PC-3 (cell line): ENCODE measurements around the gene CHIT1. TPM values are rescaled to one million over a fixed set of nuclear protein-coding genes. Genes with fewer than 3 reads are reported as not detected.

Experiments
- ATAC-seq: fragments of 200-7000 bp; cut with Tn5 transposase; 2 replicates; pipeline ENCODE4 v1.9.1; 2020; ENCODE audit warnings: mild to moderate bottlenecking, moderate library complexity
- BruUV-seq: library from RNA; stranded (reverse); fragments of 400-500 nt; replicated peaks from 2 replicates; lab custom pipeline; 2021; lab: Mats Ljungman, UMichigan
- CTCF ChIA-PET: fragments of 300-600 bp; sonication (Branson Sonifier 250); formaldehyde crosslinking; loops from one replicate; lab custom pipeline; 2022; ENCODE audit warnings: antibody characterized with exemption; lab: Charles Lee
- POLR2A ChIA-PET: fragments of 300-600 bp; sonication (Branson Sonifier 250); formaldehyde crosslinking; loops from one replicate; lab custom pipeline; 2022; ENCODE audit warnings: antibody characterized with exemption; ENCODE audit not compliant: unreplicated experiment; lab: Charles Lee
- DNase-seq: peaks from one replicate; pipeline ENCODE4 v3.0.0-alpha.2; 2015
- H2AFZ ChIP-seq: fragments of 300-600 bp; sonication (generic); 2 replicates; pipeline ENCODE4 v1.6.0; 2016; ENCODE audit warnings: antibody characterized with exemption, low read length
- H3F3A ChIP-seq: fragments of 300-600 bp; sonication (generic); one replicate; pipeline ENCODE4 v1.6.0; 2017; ENCODE audit warnings: antibody characterized with exemption, low read length, control low read depth, mild to moderate bottlenecking; ENCODE audit not compliant: unreplicated experiment
- H3K27ac ChIP-seq: fragments of 300-600 bp; sonication (generic); 2 replicates; pipeline ENCODE4 v1.5.1; 2016; ENCODE audit warnings: mild to moderate bottlenecking, low read length
- H3K27me3 ChIP-seq: fragments of 300-600 bp; sonication (generic); 2 replicates; pipeline ENCODE4 v1.6.1; 2016; ENCODE audit warnings: low read length, mixed read lengths
- H3K36me3 ChIP-seq: fragments of 300-600 bp; sonication (generic); 2 replicates; pipeline ENCODE4 v1.6.1; 2016; ENCODE audit warnings: low read depth, mixed run types, low read length, mixed read lengths
- H3K4me1 ChIP-seq: fragments of 300-600 bp; sonication (generic); 2 replicates; pipeline ENCODE4 v1.5.1; 2016; ENCODE audit warnings: low read length; ENCODE audit not compliant: insufficient read depth
- H3K4me2 ChIP-seq: fragments of 300-600 bp; sonication (generic); 2 replicates; pipeline ENCODE4 v1.6.0; 2016; ENCODE audit warnings: low read length
- H3K4me3 ChIP-seq: fragments of 300-600 bp; sonication (generic); 2 replicates; pipeline ENCODE4 v1.5.1; 2016; ENCODE audit warnings: mild to moderate bottlenecking, low read length, mixed read lengths
- H3K79me2 ChIP-seq: fragments of 300-600 bp; sonication (generic); 2 replicates; pipeline ENCODE4 v1.6.1; 2017; ENCODE audit warnings: low read length, mixed read lengths
- H3K9ac ChIP-seq: fragments of 300-600 bp; sonication (generic); 2 replicates; pipeline ENCODE4 v1.6.0; 2016; ENCODE audit warnings: mild to moderate bottlenecking, low read length
- H3K9me2 ChIP-seq: fragments of 300-600 bp; sonication (generic); replicated peaks from 2 replicates; pipeline ENCODE4 v1.6.1; 2016; ENCODE audit warnings: mixed run types, low read length, mixed read lengths
- H3K9me3 ChIP-seq: fragments of 300-600 bp; sonication (generic); 2 replicates; pipeline ENCODE4 v1.6.1; 2016; ENCODE audit warnings: low read length, mixed read lengths
- H4K20me1 ChIP-seq: fragments of 300-600 bp; sonication (generic); 2 replicates; pipeline ENCODE4 v1.6.1; 2016; ENCODE audit warnings: low read length, mixed read lengths
- EZH2 ChIP-seq: fragments of 300-600 bp; sonication (generic); IDR thresholded peaks from one replicate; pipeline ENCODE4 v1.6.1; 2017; ENCODE audit warnings: antibody characterized with exemption, mild to moderate bottlenecking, low read length; ENCODE audit not compliant: unreplicated experiment
- EZH2phosphoT487 ChIP-seq: fragments of 300-600 bp; sonication (generic); IDR thresholded peaks from 2 replicates; pipeline ENCODE4 v1.6.1; 2018; ENCODE audit warnings: mild to moderate bottlenecking, antibody characterized with exemption, low read length, borderline replicate concordance
- intact Hi-C: fragments of 100-400 bp; cut with micrococcal nuclease; formaldehyde crosslinking; loops from 2 replicates; pipeline ENCODE4 v1.9.0; 2023
- total RNA-seq: library from RNA; depleted of rRNA; stranded (reverse); fragments of >200 nt; gene quantifications from 2 replicates; pipeline ENCODE4 v1.2.3, GENCODE V29; 2014
- TF ChIP-seq, protein P1 (sequence below): fragments of 300-600 bp; sonication (generic); conservative IDR thresholded peaks from 2 replicates; pipeline ENCODE4 v1.5.1; 2017; ENCODE audit warnings: antibody characterized with exemption, low read depth, mild to moderate bottlenecking, low read length

Gene CHIT1
- total RNA-seq, 1 experiment from 2014 or later: not detected

DNA sequence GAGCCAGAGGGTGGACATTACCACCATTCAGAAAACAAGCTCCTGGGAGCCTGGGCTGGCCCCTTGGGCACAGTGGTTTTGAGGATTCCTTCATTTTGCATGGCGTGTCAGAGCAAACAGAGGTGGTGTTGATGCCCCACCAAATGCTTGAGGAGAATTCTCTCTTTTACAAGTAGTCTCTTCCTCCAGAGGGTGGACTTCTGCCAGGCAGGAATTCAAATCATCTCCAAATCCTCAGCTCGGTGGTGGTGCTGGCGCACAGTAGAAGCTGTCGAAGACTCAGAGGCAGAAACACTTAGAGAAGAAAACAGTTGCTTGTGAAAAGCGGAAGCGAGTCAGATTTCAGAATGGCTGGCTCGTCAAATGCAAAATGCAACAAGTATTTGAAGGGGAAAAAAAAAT lies 39.5 kb downstream of the CHIT1 start:
- intact Hi-C loops: no loop called here
- H3K4me2 ChIP-seq: no peak overlapping the region
- no peaks in the 10 kb centered on the region for H3K36me3 ChIP-seq
- no peak overlapping the region for H3K9ac ChIP-seq
- H3K4me3 ChIP-seq: no peak overlapping the region
- no peak overlapping the region for H3K27ac ChIP-seq
- no TSS peak for BruUV-seq
- no peak for DNase-seq
- no peaks in the 10 kb centered on the region for H3K9me3 ChIP-seq
- no peaks in the 10 kb centered on the region for H3F3A ChIP-seq
- H3K27me3 ChIP-seq: peaks cover 20% of the 10 kb centered on the region; the same call in 1 of the 2 replicates
- no peaks in the 10 kb centered on the region for H4K20me1 ChIP-seq
- TF ChIP-seq, protein P1, sequence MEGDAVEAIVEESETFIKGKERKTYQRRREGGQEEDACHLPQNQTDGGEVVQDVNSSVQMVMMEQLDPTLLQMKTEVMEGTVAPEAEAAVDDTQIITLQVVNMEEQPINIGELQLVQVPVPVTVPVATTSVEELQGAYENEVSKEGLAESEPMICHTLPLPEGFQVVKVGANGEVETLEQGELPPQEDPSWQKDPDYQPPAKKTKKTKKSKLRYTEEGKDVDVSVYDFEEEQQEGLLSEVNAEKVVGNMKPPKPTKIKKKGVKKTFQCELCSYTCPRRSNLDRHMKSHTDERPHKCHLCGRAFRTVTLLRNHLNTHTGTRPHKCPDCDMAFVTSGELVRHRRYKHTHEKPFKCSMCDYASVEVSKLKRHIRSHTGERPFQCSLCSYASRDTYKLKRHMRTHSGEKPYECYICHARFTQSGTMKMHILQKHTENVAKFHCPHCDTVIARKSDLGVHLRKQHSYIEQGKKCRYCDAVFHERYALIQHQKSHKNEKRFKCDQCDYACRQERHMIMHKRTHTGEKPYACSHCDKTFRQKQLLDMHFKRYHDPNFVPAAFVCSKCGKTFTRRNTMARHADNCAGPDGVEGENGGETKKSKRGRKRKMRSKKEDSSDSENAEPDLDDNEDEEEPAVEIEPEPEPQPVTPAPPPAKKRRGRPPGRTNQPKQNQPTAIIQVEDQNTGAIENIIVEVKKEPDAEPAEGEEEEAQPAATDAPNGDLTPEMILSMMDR: no peak
- TF ChIP-seq EZH2 (no peak), EZH2phosphoT487 (no peak)
- ATAC-seq: no peak
- no peak overlapping the region for H2AFZ ChIP-seq
- ChIA-PET POLR2A (no interaction called here), CTCF (no interaction called here)
- H3K79me2 ChIP-seq: no peaks in the 10 kb centered on the region
- H3K4me1 ChIP-seq: no peaks in the 10 kb centered on the region
- no peaks in the 10 kb centered on the region for H3K9me2 ChIP-seq

DNA sequence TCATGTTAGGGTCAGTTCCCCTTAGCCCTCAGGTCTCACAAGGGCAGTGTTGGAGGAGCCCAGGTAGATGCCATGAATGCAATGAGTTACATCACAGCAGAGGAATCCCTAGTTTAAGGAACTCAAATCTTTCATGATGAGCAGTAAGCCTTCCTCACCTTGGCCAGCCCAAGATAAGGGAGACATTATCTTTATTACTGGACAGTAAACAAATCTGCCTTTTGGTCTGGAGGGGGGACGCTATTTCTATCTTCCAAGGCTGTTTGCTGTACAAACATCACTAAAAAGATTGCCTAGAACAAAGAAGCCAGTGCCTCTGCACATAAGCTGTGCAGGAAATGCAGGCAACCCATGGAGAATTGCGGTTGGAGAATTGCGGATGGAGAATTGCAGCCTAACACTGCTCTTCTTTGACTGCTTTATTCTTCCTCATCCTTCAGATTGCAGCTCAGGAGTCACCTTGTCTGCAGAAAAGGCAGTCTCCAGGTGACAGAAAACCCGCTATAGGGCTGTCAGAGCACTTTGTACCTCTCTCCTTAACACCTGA lies 40.7 kb downstream of the CHIT1 start:
- Histone ChIP-seq H3K27ac (no peak overlapping the region), H3K4me3 (no peak overlapping the region), H3K9ac (no peak overlapping the region), H3K36me3 (no peaks in the 10 kb centered on the region), H4K20me1 (no peaks in the 10 kb centered on the region), H3K27me3 (peaks cover 19% of the 10 kb centered on the region; the same call in 1 of the 2 replicates), H3K4me2 (no peak overlapping the region), H3F3A (no peaks in the 10 kb centered on the region), H3K79me2 (no peaks in the 10 kb centered on the region), H3K4me1 (no peaks in the 10 kb centered on the region), H3K9me3 (no peaks in the 10 kb centered on the region), H2AFZ (no peak overlapping the region), H3K9me2 (no peaks in the 10 kb centered on the region)
- DNase-seq (no peak), ATAC-seq (no peak)
- ChIA-PET POLR2A (no interaction called here), CTCF (no interaction called here)
- BruUV-seq: no TSS peak
- TF ChIP-seq EZH2 (no peak), EZH2phosphoT487 (no peak)
- TF ChIP-seq, protein P1: no peak
- intact Hi-C loops: no loop called here

DNA sequence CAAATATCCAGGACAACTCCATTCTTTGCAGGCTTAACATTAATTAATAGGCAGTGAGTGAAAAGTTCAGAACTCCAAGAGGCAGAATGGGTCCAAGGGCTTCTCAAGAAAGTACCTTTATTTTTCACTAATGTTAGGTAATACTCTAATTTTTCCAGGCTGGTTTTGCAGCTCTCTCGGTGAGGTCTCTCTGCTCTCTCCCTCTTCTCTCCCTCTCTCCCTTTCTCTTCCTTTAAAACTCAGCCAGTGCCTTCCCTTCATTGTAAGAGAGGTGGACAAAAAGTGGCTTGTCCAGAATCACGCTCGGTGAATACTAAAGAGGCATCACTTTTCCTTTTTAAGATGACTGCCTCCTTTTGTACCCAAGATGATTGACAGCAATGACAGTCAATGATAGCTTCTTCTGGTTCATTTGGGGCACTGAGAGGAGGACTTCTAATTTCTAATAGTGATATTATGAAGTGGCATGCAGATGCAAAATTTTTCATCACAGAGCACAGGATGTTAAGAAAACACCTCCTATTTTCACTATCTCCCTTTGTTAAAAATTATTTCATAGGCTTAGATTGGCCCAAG lies 41.7 kb downstream of the CHIT1 start:
- Histone ChIP-seq H3K4me3 (no peak overlapping the region), H3K9ac (no peak overlapping the region), H3K27ac (no peak overlapping the region), H3K9me3 (no peaks in the 10 kb centered on the region), H3K4me1 (no peaks in the 10 kb centered on the region), H4K20me1 (no peaks in the 10 kb centered on the region), H3K79me2 (no peaks in the 10 kb centered on the region), H3K4me2 (no peak overlapping the region), H3F3A (no peaks in the 10 kb centered on the region), H3K36me3 (no peaks in the 10 kb centered on the region), H3K27me3 (peaks cover 19% of the 10 kb centered on the region; the same call in 1 of the 2 replicates), H2AFZ (no peak overlapping the region), H3K9me2 (no peaks in the 10 kb centered on the region)
- ATAC-seq (no peak), DNase-seq (no peak)
- BruUV-seq: no TSS peak
- POLR2A ChIA-PET: no interaction called here
- CTCF ChIA-PET: no interaction called here
- intact Hi-C loops: no loop called here
- TF ChIP-seq EZH2: no peak
- TF ChIP-seq, protein P1: no peak
- TF ChIP-seq EZH2phosphoT487: no peak
